Adrenal gland (tissue), 12 donors: Measurements from ENCODE around the gene MOB2. TPM values are rescaled to one million over a fixed set of nuclear protein-coding genes. Genes with fewer than 3 reads are reported as not detected.

Source experiments
- DNase-seq, 7 donors: peaks; one replicate each; pipeline ENCODE4 v3.0.0-alpha.2; 2019 to 2020
- H3K27ac ChIP-seq, 5 donors: fragments of 200-600 bp; sonication (generic) in 4 of 5; 1 replicate in 3 of 5; 2 replicates in 2 of 5; pipeline versions ENCODE4 v1.5.1 to v1.8.0; 2016 to 2020; ENCODE audit warnings: mild to moderate bottlenecking in 1 of 5
- H3K27me3 ChIP-seq: fragments of 200-600 bp; 2 replicates; pipeline ENCODE4 v1.8.0; 2021
- H3K36me3 ChIP-seq, 2 donors: fragments of 200-600 bp; replicated peaks in 1 of 2; 1 replicate in 1 of 2; 2 replicates in 1 of 2; pipeline versions ENCODE4 v1.5.1 to v1.8.0; 2018 to 2022
- H3K4me1 ChIP-seq, 2 donors: fragments of 200-600 bp; replicated peaks in 1 of 2; 1 replicate in 1 of 2; 2 replicates in 1 of 2; pipeline versions ENCODE4 v1.5.1 to v1.8.0; 2018 to 2021
- H3K4me3 ChIP-seq, 4 donors: fragments of 200-600 bp; sonication (generic) in 3 of 4; one replicate each; pipeline ENCODE4 v1.5.1; 2016 to 2018
- H3K9me3 ChIP-seq, 3 donors: fragments of 200-600 bp; sonication (generic) in 1 of 3; replicated peaks in 1 of 3; 1 replicate in 2 of 3; 2 replicates in 1 of 3; pipeline versions ENCODE4 v1.5.1 to v1.8.0; 2016 to 2021
- CTCF ChIP-seq, 6 experiments: fragments of 450-650 bp in 4 of 6; fragments of 200-600 bp in 2 of 6; sonication (generic) in 1 of 6; IDR thresholded peaks; 1 replicate in 5 of 6; 2 replicates in 1 of 6; pipeline versions ENCODE4 v1.5.1 to v1.8.0; 2016 to 2021; ENCODE audit warnings: antibody characterized with exemption in 6 of 6, mild to moderate bottlenecking in 2 of 6, moderate library complexity in 1 of 6
- POLR2A ChIP-seq, 2 donors: fragments of 450-650 bp; IDR thresholded peaks; one replicate each; pipeline ENCODE4 v1.6.1; 2017; ENCODE audit warnings: antibody characterized with exemption in 2 of 2, mild to moderate bottlenecking in 2 of 2, moderate library complexity in 1 of 2
- WGBS, 4 donors: extraction: QIAGEN DNeasy Blood & Tissue Kit in 2 of 4; methylation state at CpG; one replicate each; pipeline versions ENCODE4 v1.1.5 to v1.1.7; 2013 to 2017; 5-methylcytosine and 5-hydroxymethylcytosine counted together
- intact Hi-C, 2 donors: fragments of 100-400 bp; cut with DNase I; formaldehyde crosslinking; loops; one replicate each; pipeline versions ENCODE4 v1.14.1 to v1.15.0; 2022 to 2023
- polyA plus RNA-seq, 3 donors: library from polyadenylated mRNA; stranded (reverse); fragments of 200-250 nt in 2 of 3; fragments of 350-450 nt in 1 of 3; fragmentation: Illumina TruSeq in 1 of 3; extraction: RNeasy Lipid Tissue Mini Kit (QIAGEN cat#74804) in 1 of 3; gene quantifications; one replicate each; pipeline ENCODE4 v1.2.3, GENCODE V29; 2013 to 2014
- total RNA-seq, 9 donors: library from RNA; depleted of rRNA in 4 of 9; stranded (reverse); fragments of >200 nt in 4 of 9; fragments of 120-200 nt in 1 of 9; fragmentation: NEBNext Ultra II Directional in 1 of 9; extraction: Animal tissue kit (Norgen Biotek cat#: 25700) in 1 of 9; gene quantifications; one replicate each; pipeline versions ENCODE4 v1.1.0 to v1.2.4, GENCODE V29; 2013 to 2023
- donor health status: healthy with polysubstance abuse.
- donor health status: Bipolar disorder and iron deficiency.
- donor health status: DM: yes; HTN: yes; CAD: no.
- donor health status: DM: no; HTN: no; CAD: no.
- donor health status: DM: no; HTN: no; CAD: no.
- donor health status: DM: yes; HTN: yes; CAD: no.

The MOB2 gene
- total and polyA plus RNA-seq, 12 donors, result 11.2 to 43.3 (median 30.6) TPM

GRCh38 chr11:1533342-1533725 is 46.8 kb upstream of the MOB2 start:
- peaks cover 12 to 48% of the 10 kb centered on the region in 2 donors for H3K4me1 ChIP-seq
- DNase-seq, result no peak
- H3K27me3 ChIP-seq, result no peaks in the 10 kb centered on the region
- H3K36me3 ChIP-seq, result no peaks in the 10 kb centered on the region
- intact Hi-C loops, result no loop called here
- no peak overlapping the region for H3K4me3 ChIP-seq
- H3K27ac ChIP-seq, result peak overlapping the region in 1 of 5 donors; percentile 86
- no peaks in the 10 kb centered on the region for H3K9me3 ChIP-seq
- 83 to 96% (median 87%) methylated on average over 7 to 10 of the region's 10 CpGs for WGBS, 4 donors
- no peak for TF ChIP-seq POLR2A (IDR thresholded peaks at IDR 0.05)
- TF ChIP-seq CTCF (IDR thresholded peaks at IDR 0.05), result no peak

GRCh38 chr11:1532606-1533341 is 46.2 kb upstream of the MOB2 start:
- peaks cover 12 to 48% of the 10 kb centered on the region in 2 donors for H3K4me1 ChIP-seq
- no peak for DNase-seq
- H3K27ac ChIP-seq, result peak overlapping the region in 2 of 5 donors; percentile 79 to 86
- H3K4me3 ChIP-seq, result no peak overlapping the region
- H3K9me3 ChIP-seq, result no peaks in the 10 kb centered on the region
- TF ChIP-seq CTCF (IDR thresholded peaks at IDR 0.05) (no peak), POLR2A (IDR thresholded peaks at IDR 0.05) (no peak)
- no peaks in the 10 kb centered on the region for H3K36me3 ChIP-seq
- 74 to 85% (median 82%) methylated on average over 20 of the region's 20 CpGs for WGBS, 4 donors
- intact Hi-C loops, result no loop called here
- H3K27me3 ChIP-seq, result no peaks in the 10 kb centered on the region

- no peaks in the 10 kb centered on the region for H3K9me3 ChIP-seq
- no peaks in the 10 kb centered on the region for H3K27me3 ChIP-seq
- no peak for TF ChIP-seq CTCF (IDR thresholded peaks at IDR 0.05)
- peak in 1 of 2 donors; percentile 76 for TF ChIP-seq POLR2A (IDR thresholded peaks at IDR 0.05)
- H3K36me3 ChIP-seq, result no peaks in the 10 kb centered on the region
- peak; percentile 66 to 91 (median 82) for DNase-seq
- intact Hi-C loops, result no loop called here
- 46 to 72% (median 53%) methylated on average over 7 to 17 of the region's 17 CpGs for WGBS, 4 donors
- peak overlapping the region in 4 of 5 donors; percentile 60 to 86 (median 74) for H3K27ac ChIP-seq
- no peak overlapping the region for H3K4me3 ChIP-seq
- H3K4me1 ChIP-seq, result peaks cover 12 to 48% of the 10 kb centered on the region in 2 donors
Observed at GRCh38 chr11:1532014-1532586, 45.5 kb upstream of the MOB2 start.

- intact Hi-C loops, result no loop called here
- Histone ChIP-seq H3K4me1 (peaks cover 12 to 45% of the 10 kb centered on the region in 2 donors), H3K27me3 (no peaks in the 10 kb centered on the region), H3K9me3 (no peaks in the 10 kb centered on the region), H3K27ac (peak overlapping the region in 4 of 5 donors; percentile 60 to 86 (median 74)), H3K36me3 (no peaks in the 10 kb centered on the region), H3K4me3 (no peak overlapping the region)
- WGBS, 4 donors, result 51 to 55% (median 53%) methylated on average over 11 to 12 of the region's 12 CpGs
- TF ChIP-seq CTCF (IDR thresholded peaks at IDR 0.05) (peak in 4 of 6 experiments; percentile 11 to 27 (median 18)), POLR2A (IDR thresholded peaks at IDR 0.05) (no peak)
- DNase-seq, result peak in 6 of 7 donors; percentile 50 to 87 (median 72)
Observed at GRCh38 chr11:1531449-1532013, 45.0 kb upstream of the MOB2 start.
